Measurements from ENCODE around the gene ATRNL1.

GRCh38 chr10:115555887-115556402 is 462.8 kb downstream of the ATRNL1 start:
- TF ChIP-seq POLR2AphosphoS5 (IDR thresholded peaks at IDR 0.05; ENCODE audit: low read depth, low read length), result no peak
- TF ChIP-seq CTCF (IDR thresholded peaks at IDR 0.05 in 2 of 3, conservative IDR thresholded peaks at IDR 0.05 in 1 of 3; ENCODE audit: borderline replicate concordance in 1 of 3, insufficient read depth in 1 of 3, low read depth in 2 of 3, low read length in 2 of 3), result no peak
- no peak for TF ChIP-seq RAD21 (IDR thresholded peaks at IDR 0.05; ENCODE audit: low read depth)
- no peak for TF ChIP-seq POLR2A (IDR thresholded peaks at IDR 0.05; ENCODE audit: borderline replicate concordance, extremely low read depth, insufficient read depth, insufficient read length)
- TF ChIP-seq REST (IDR thresholded peaks at IDR 0.05; ENCODE audit: low read depth), result no peak
- TF ChIP-seq JUND (IDR thresholded peaks at IDR 0.05), result no peak
- TF ChIP-seq EZH2 (IDR thresholded peaks at IDR 0.05), result no peak
- TF ChIP-seq ZBTB33 (IDR thresholded peaks at IDR 0.05; ENCODE audit: extremely low read depth, insufficient replicate concordance, low read length), result no peak
